ENCODE data around the gene SPAG17.

GRCh38 chr1:117904485-117904884 lies 280.5 kb downstream of the SPAG17 start:
- TF ChIP-seq ESRRG (CRISPR knock-in tag; IDR thresholded peaks at IDR 0.05): no peak
- TF ChIP-seq ZFP3 (CRISPR knock-in tag; IDR thresholded peaks at IDR 0.05): no peak
- no peak for TF ChIP-seq RARB (CRISPR knock-in tag; IDR thresholded peaks at IDR 0.05)
- TF ChIP-seq ZFP30 (CRISPR knock-in tag; IDR thresholded peaks at IDR 0.05): no peak
- no peak for TF ChIP-seq CREB5 (CRISPR knock-in tag; IDR thresholded peaks at IDR 0.05; ENCODE audit: low read depth)
- TF ChIP-seq TCF4 (CRISPR knock-in tag; IDR thresholded peaks at IDR 0.05; ENCODE audit: borderline replicate concordance): no peak
- TF ChIP-seq PATZ1 (CRISPR knock-in tag; IDR thresholded peaks at IDR 0.05; ENCODE audit: borderline replicate concordance): no peak
- no peak for TF ChIP-seq PPARA (CRISPR knock-in tag; IDR thresholded peaks at IDR 0.05; ENCODE audit: borderline replicate concordance)
- TF ChIP-seq GLIS3 (CRISPR knock-in tag; IDR thresholded peaks at IDR 0.05): no peak
- TF ChIP-seq CSRNP3 (CRISPR knock-in tag; IDR thresholded peaks at IDR 0.05): no peak
- no peak for TF ChIP-seq BACH2 (CRISPR knock-in tag; IDR thresholded peaks at IDR 0.05; ENCODE audit: borderline replicate concordance)
- no peak for TF ChIP-seq ZC3H10 (CRISPR knock-in tag; IDR thresholded peaks at IDR 0.05)
- TF ChIP-seq ARNTL (CRISPR knock-in tag; IDR thresholded peaks at IDR 0.05; ENCODE audit: borderline replicate concordance, low read depth): no peak
- no peak for TF ChIP-seq POU6F1 (CRISPR knock-in tag; IDR thresholded peaks at IDR 0.05; ENCODE audit: borderline replicate concordance, low read depth)

Measured in SK-N-SH treated with all-trans-retinoic acid at 6 μM for 48 hours (cell line).